Astrocyte of the hippocampus (primary cell): ENCODE data around the gene CCT2.
"Not testable (repeated sequence)": the region's sequence is repeated elsewhere in the genome, so short reads cannot be mapped to it uniquely, and the experiment has no call there.

Experiments
- DNase-seq: peaks from one replicate; pipeline ENCODE4 v3.0.0; 2011; ENCODE audit warnings: low read depth, low spot score

CCT2 gene

DNA sequence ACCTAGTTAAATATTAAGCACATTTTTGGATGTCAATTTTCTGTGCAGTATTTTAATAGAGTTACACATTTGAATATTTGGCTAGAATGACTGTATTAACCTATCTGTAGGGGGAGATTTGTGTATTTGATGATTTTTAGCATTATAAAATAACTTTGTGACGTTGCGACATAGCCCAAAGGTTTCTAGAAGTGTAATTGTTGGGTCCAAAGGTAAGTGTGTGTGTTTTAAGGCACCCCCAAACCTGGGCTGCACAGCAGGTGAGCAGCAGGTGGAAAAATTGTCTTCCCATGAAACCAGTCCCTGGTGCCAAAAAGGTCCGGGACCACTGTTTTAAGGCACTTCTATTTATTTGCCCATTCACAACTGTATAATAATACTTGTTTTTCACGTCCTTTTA lies 3.3 kb downstream of the CCT2 start:
- DNase-seq: no peak

DNA sequence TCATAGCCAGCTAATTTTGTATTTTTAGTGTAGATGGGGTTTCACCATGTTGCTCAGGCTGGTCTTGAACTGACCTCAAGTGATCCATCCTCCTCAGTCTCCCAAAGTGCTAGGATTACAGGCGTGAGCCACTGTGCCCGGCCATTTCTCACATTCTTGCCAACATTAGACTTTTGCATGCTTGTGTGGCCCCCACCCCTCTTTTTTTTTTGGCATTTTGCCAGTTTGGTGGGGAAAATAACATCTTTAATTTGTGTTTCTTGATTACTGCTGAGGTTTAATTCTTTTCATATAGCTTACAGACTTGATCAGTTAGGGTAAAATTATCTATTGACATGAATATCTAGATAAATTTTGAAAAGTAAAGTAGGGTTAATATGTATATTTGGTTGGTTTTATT lies 3.8 kb downstream of the CCT2 start:
- DNase-seq: no peak

DNA sequence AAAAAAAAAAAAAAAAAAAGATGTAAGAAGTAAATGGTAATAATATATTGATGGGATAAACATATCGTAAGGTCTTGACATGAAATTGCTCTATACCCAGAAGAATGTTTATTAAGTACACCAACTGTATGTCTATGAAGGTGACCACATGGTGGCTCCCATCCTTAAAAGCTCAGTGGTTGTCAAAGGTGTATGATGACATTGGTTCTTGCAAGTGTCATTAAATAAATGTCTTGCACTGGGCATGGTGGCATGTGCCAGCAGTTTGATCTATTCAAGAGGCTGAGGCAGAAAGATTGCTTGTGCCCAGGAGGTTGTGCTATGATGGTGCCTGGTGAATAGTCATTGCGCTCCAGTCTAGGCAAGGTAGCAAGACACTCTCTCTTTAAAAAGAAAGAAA lies 10.4 kb downstream of the CCT2 start:
- no peak for DNase-seq

DNA sequence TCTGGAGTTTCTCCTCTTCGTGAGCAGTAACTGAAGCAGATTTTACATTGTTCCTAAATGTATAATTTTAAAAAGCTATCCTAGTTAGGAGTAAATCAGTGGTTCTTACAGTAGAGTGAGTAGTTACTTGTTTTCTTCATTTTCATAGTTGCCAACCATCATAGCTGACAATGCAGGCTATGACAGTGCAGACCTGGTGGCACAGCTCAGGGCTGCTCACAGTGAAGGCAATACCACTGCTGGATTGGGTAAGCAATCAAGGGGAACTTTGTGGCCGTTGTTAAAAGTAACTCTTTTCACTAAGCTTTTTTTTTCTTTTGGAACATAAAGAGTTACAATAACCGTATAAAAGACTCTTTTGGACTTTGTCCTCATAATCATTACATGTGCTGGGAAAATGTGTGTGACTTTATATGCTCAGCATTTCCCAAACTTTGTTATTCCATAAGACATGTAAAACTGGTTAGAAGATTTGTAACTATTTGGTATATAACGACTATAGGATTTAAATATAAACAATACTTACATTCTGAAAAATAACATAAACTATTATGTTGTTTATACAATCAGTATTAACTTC lies 13.0 kb downstream of the CCT2 start:
- DNase-seq: no peak

DNA sequence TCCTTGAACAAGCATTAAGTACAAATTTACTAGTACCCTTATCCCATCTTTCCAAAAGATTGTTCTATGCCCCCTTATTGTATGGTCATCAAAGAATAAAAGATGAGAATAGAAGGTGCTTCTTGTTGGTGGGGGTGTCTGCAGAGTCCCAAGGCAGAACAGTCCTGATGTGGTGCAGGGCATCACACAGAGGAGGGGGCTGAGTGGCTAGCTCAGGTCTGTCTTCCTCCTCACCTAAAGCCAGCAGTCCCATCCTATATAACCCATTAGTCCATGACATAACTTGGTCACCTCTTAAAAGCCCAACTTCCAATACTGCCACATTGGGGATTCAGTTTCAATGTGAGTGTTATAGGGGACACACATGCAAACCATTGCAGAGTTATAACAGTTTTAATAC lies 15.5 kb downstream of the CCT2 start:
- DNase-seq: no peak

DNA sequence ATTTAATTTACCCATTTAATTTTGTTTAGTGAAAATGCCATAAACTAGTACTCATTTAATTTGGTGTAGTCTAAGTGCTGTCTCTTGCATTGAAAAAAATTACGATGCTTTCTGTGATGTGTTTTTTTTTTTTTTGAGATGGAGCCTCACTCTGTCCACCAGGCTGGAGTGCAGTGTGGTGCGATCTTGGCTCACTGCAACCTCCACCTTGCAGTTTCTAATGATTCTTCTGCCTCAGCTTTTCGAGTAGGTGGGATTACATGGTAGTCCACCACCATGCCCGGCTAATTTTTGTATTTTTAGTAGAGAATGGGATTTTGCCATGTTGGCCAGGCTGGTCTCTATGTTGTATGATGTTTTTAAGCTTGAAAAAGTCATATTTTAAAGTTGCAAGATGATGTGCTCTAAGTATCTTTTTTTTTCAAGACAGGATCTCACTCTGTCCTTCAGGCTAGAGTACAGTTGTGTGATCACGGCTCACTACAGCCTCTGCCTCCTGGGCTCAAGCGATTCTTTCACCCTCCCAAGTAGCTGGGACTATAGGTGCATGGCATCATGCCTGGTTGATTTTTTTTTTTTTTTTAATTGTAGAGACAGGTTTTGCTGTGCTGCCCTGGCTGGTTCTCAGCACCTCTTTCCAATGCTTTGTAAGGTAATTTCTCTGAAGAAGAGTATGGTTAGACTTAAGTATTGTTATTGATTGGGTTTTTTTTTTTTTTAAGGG lies 16.9 kb downstream of the CCT2 start:
- no peak for DNase-seq

DNA sequence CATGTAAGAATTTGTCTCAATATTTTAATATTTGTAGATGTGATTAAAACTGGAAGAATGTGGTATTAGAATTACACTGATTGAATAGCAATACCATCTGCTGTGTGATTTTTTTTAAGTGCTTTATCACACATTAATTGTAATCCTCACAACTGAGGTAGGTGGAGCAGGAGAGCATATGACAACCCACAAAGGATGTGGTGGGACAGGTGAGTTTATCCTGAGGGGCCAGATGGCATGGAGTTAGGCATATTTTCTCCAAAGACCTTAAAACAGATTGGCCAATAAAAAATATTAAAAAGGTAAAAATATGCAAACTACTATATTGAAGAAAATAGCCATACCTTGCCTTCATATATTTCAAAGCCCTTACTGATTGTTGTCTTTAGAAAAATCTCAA lies 17.7 kb downstream of the CCT2 start:
- DNase-seq: no peak

DNA sequence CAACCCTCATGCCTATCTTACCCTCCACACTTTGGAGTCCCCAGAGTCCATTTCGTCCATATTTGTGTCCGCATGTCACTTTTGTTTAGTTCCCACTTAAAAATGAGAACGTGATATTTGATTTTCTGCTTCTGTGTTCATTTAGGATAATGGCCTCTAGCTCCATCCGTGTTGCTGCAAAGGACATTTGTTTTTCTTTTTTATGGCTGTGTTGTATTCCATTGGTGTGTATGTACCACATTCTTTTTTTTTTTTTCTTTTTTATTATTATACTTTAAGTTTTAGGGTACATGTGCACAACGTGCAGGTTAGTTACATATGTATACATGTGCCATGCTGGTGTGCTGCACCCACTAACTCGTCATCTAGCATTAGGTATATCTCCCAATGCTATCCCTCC lies 18.3 kb downstream of the CCT2 start:
- not testable (repeated sequence) for DNase-seq

DNA sequence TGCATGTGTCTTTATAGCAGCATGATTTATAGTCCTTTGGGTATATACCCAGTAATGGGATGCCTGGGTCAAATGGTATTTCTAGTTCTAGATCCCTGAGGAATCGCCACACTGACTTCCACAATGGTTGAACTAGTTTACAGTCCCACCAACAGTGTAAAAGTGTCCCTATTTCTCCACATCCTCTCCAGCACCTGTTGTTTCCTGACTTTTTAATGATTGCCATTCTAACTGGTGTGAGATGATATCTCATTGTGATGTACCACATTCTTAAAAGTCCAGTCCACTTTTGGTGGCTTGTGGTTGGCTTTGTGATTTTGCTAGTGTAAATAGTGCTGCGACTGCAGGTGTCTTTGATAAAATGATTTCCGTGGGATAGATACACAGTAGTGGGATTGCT lies 19.0 kb downstream of the CCT2 start:
- not testable (repeated sequence) for DNase-seq

DNA sequence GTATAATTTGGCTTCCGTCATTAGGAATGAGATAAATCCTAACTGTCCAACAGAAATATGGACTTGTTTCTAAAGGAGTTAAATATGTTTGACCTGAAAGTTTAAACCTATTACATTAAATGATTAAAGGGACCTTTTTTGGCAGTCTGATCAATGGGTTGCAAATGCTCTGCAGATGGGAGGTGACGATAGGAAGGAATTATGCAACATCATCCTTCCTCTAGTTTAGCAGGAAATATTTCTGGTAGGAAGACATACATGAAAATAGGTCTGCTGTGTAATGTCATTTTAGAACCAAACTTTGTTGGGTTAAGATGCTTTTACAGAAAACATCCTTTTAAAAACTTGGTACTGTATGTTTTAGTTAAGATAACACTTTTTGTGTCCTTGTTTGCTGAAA lies 22.9 kb downstream of the CCT2 start:
- DNase-seq: no peak

DNA sequence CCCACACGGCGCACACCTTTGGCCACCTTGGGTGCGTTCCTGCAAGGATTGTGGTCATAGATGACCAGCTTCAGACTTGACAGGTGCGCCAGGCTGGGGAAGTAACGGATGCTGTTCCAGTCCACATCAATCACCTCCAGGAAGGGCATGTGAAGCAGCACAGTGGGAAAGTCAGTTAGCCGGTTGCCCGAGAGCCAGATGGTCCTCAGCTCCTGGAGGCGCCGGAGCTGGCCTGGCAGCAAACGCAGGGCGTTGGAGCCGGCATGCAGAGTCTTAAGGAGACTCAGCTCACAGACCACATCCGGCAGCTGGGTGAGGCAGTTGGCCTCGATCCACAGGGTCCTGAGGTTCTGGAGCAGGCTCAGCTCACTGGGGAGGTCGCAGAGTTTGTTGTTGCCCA lies 24.9 kb downstream of the CCT2 start:
- no peak for DNase-seq

DNA sequence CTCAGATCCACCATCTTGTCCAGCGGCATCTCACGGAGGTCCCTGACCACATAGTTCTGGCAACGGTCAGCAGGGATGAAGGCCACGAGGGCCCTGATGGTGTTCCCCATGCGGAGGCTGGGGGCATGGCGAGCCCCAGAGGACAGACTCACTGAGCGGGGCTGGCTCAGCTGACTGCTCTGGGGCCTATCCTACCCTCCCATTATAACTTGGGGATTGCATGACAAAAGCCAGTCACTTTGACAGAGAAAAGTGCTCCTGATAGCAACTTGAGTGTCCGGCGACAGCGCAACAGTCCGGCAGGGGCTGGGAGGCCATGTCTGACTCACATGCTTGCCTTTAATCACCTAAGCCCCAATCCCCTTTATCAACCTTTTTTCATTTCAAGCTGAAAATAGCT lies 25.5 kb downstream of the CCT2 start, which contains the start of gene LRRC10:
Gene LRRC10, minus strand, starts transcription at position 179 of the 400 bp plus-strand sequence. Its CDS starts 69 bp downstream, at position 110.
- no peak for DNase-seq

DNA sequence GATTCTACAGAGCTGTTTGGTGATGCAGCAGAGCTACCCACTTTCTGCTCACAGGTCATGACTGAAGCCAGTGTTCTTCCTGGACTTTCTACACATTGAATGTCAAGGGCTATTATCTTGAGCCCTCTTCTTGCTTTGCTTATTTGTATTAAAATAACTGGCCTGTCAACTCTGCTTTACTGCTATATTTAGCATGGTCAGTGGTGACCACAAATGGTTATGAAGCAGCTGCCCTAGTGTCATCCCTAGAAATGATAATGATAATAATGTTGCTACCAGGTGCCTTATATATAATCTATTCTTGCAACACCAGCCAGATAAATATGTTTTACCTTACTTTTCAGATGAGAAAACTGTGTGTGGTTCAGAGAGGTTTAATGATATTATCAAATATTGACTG lies 28.1 kb downstream of the CCT2 start:
- DNase-seq: no peak

DNA sequence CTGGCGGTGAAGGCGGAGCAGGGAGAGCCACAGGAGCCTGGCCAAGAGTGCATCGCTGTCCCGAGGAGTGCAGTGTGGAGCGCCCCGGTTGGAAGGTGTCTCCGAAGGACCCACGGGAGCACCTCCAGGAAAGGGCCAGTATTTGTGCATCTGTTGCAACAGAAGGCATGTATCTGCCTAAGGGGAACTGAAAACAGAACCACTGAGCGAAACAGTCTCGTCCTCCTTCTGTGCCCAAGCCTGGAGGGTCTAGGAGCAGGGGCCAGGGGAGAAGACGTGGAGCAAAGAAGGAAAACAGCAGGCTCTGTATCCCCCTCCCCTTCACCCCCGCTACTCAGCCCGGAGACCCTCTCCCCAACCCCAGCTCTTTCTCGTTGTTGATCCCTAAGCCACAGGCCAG lies 30.8 kb downstream of the CCT2 start:
- DNase-seq: no peak

DNA sequence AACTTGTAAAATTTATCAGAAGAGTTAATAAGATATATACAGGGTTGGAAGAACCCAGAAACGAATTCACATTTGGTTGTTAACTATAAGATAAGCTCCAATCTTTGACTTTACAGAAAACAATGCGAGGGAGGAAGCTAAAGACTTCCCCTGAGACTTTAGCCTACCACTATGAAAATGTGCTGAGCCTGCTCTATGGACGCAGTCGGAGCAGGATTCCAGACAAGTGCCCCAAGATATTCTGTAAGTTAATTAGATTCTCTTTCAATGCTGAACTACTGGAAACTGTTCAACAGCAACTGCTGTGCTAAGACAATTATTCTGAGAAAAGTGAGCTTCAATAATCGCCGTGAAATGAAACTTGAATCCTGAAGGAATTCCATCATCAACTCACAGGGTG lies 33.8 kb downstream of the CCT2 start:
- DNase-seq: no peak

DNA sequence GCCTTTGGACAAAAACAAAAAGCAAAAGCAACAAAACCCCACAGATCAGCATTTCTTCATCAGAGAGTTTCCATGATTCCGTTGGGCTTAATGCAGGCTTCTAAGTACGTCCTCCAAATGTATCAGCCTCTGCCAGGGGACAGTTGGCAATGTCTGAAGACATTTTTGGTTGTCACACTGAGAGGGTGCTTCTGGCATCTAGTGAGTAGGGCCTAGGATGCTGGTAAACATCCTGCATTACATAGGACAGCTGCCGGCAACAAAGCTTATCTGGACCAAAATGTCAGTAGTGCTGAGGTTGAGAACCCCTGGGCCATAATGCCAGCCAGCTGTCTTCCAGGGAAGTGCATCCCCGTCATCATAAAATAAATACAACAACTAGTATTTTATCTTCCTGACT lies 34.8 kb downstream of the CCT2 start:
- no peak for DNase-seq

DNA sequence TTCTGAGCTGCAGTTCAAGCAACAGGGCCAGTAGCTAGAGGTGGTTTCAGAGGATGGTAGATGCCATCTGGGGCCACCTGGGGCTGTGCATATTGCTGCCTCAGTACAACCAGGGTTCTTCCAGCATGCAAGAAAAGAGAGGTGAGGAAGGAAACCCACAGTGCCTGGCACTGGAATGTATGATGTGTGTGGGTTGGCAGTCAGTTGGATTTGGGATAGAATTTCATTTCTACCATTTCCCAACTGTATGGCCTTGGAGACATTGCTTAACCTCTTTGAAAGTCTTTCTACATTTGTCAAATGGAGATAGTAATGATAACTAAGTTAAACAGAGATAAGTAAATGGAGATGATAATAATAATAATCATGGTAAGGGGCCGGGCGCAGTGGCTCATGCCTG lies 35.7 kb downstream of the CCT2 start:
- DNase-seq: no peak

DNA sequence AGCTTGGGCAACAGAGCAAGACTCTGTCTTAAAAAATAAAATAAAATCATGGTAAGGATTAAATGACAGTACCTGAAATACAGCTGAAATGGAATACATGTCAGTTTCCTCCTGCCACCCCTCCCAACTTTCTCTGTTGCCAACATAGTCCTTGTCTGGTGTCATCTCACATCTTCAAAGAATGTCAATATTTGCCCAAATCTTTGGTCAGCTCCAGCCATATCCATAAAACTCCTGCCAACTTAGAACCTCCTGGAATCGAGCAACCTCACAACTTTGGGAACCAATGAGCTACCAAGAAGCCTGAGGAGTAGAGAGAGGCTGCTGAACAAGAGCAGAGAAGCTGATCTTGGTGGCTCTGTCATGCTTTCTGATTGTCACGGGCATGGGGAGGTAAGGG lies 36.3 kb downstream of the CCT2 start:
- DNase-seq: no peak

DNA sequence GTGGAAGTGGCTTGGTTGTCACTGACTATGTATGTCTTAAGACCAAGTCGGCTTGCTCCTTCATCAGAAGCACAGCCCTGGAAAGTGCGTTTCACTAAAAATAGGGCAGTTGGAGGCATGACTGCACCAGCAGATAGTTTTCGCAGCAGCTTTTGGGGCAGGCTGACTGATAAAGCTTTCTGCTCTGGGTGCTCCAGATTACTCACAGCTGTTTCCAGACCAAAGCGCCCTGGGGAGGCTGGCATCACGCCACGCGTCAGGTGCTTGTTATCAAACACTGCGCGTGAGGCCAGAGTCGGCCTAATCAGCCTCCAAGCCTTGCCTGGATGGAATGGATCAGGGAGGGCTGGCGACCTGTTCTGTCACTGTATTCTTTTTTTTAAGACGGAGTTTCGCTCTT lies 38.7 kb downstream of the CCT2 start:
- no peak for DNase-seq

DNA sequence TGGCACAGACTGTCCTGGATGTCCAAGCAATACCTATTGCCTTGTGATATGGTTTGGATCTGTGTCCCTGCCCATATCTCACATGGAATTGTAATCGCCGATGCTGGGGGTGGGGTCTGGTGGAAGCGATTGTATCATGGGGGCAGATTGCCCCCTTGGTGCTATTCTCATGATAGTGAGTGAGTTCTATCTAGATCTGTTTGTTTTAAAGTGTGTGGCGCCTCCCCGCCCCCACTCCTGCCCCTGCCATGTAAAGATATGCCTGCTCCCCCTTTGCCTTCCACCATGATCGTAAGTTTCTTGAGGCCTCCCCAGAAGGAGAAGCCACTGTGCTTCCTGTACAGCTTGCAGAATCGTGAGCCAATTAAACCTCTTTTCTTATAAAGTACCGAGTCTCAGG lies 42.2 kb downstream of the CCT2 start:
- DNase-seq: no peak

DNA sequence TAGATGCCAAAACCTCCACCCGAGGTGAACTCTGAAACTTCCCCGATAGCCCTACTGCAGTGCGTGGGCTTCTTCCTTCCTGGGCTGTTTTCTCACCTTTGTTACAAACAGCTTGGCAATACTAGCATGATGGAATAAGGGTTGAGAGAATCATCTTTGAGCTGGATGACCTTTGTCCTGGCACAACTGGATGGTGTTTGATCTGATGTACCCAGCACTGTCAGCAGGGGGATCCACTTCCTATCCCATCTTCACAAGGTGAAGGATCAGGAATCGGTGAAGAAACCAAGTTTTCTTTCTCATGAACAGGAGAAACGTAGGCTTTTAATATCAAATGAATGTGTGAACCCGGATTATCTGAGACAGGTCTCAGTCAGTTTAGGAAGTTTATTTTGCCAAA lies 44.9 kb downstream of the CCT2 start:
- no peak for DNase-seq

DNA sequence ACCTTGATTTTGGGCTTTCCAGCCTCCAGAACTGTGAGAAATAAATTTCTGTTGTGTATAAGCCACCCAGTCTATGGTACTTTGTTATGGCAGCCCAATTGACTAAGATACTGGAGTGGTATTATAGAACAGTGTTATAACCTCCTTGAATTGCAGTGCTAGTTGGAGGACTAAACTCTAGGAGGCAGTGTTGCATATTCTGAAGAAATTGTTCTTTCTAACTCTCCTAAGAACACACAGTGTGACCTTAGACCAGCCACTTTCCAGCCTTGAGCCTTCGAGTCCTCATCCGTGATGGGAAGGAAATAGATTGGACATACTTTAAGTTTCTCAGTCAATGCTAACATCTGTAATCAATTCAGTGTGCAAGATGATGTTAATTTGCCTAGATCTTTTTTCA lies 47.8 kb downstream of the CCT2 start:
- no peak for DNase-seq

DNA sequence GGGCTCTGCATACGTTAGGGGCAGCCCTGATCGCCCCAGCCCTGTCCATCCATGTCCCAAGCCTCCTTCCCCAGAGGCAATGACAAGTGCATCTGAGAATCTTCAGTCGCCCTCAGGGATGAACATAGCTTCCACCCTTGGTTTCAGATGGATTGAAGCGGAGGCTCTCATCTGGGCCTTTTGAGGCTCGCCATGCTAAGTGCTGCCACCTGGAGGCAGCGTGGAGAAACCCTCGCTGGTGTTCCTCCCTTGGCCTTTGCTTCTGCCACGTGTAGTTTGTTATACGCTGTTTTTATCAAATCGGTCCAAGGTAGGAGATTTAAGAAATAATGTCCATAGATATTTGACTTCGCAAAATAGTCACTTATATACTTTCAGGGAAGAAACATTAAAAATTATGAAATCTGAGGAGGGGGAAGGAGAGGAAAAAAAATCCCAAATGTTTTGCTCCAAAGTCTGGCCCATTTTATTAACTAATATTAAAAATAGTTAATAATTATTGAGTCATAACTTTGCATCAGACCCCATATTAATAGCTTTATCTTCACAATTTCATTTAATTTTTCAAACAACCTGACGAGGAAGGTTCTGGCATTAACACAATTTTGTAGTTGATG lies 54.2 kb downstream of the CCT2 start:
- peak; percentile 84 for DNase-seq
